Measurements from ENCODE around the gene RMND5A.

The RMND5A gene

GRCh38 chr2:86786001-86786536 lies 66.0 kb downstream of the RMND5A start:
- TF ChIP-seq, protein P1, sequence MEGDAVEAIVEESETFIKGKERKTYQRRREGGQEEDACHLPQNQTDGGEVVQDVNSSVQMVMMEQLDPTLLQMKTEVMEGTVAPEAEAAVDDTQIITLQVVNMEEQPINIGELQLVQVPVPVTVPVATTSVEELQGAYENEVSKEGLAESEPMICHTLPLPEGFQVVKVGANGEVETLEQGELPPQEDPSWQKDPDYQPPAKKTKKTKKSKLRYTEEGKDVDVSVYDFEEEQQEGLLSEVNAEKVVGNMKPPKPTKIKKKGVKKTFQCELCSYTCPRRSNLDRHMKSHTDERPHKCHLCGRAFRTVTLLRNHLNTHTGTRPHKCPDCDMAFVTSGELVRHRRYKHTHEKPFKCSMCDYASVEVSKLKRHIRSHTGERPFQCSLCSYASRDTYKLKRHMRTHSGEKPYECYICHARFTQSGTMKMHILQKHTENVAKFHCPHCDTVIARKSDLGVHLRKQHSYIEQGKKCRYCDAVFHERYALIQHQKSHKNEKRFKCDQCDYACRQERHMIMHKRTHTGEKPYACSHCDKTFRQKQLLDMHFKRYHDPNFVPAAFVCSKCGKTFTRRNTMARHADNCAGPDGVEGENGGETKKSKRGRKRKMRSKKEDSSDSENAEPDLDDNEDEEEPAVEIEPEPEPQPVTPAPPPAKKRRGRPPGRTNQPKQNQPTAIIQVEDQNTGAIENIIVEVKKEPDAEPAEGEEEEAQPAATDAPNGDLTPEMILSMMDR (IDR thresholded peaks at IDR 0.05) = no peak

- TF ChIP-seq, protein P1 (IDR thresholded peaks at IDR 0.05) = no peak
Observed at GRCh38 chr2:86787736-86788135, 67.6 kb downstream of the RMND5A start.

- TF ChIP-seq, protein P1 (IDR thresholded peaks at IDR 0.05) = no peak
Observed at GRCh38 chr2:86788165-86788564, 68.1 kb downstream of the RMND5A start.

- TF ChIP-seq, protein P1 (IDR thresholded peaks at IDR 0.05) = no peak
Observed at GRCh38 chr2:86788881-86789686, 69.0 kb downstream of the RMND5A start.

DNA sequence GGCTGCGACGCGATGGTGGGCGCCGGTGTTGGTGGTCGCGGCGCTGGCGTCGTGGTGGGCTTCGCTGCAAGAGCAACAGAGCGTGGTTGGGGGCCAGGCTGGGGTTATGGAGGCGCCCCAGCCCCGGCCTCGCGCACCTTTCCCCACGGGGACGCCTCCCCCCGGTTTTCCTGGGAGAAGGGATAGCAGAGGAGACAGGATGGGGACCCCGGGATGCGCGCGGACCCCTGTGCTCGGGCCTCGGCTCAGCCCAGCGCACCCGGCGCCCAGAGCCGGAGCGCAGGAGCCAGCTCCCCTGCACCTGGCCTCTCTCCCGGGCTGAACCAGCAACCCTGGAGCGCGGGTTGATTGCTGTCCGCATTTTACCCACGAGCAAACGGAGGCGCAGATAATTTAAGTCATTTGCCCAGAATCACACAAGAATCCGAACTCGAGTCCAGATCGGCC lies 69.6 kb downstream of the RMND5A start:
- TF ChIP-seq, protein P1 (IDR thresholded peaks at IDR 0.05) = no peak

GRCh38 chr2:86790134-86790675 lies 70.1 kb downstream of the RMND5A start:
- TF ChIP-seq, protein P1 (IDR thresholded peaks at IDR 0.05) = no peak

DNA sequence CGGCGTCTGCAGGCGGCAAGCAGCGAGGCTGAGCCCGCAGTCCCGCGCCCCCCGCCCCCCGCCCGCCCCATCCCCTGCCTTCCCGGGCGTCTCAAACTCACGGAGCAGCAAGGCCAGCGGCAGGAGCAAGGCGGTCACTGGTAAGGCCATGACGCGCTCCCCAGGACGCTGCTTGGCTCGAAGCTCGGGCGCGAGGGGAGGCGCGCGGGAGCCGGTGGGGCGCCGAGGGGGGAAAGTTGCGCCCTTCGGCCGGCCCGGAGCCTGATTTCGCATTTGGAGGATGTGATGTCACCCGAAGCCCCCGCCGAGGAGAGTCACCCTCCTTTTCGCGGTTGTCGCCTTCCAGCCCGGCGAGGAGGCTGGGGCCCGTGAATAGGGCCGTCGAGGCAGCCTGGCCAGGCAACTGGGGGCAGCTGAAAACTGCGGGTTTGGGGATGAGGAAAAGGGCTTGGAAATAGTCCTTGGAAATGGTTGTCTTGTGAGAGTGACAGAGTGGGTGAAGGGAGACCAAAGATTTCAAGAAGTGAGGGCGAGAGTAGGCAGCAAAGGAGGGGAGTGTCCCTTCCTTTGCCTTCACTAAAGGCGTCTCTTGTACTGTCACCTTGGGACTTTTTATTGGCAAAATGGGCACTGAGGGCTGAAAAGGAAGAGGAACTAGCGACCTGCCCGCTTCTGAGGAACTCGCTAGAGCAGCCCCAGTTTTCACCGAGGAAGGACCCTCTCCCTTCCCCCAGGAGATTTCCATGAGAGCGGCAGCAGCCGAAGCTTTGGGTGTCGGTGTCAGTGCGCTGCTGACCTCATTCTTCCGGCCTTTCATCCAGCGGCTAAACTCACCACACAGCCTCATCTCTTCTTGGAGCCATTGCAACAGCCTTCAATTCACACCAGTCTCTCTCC lies 70.8 kb downstream of the RMND5A start, which contains the start of gene CD8A:
Gene CD8A, minus strand, starts transcription at position 238 of the 897 bp plus-strand sequence. Its CDS starts 88 bp downstream, at position 150.
- TF ChIP-seq, protein P1 (IDR thresholded peaks at IDR 0.05) = no peak
